ENCODE data around the gene SYK. TPM values are rescaled to one million over a fixed set of nuclear protein-coding genes. Genes with fewer than 3 reads are reported as not detected.
"Not testable (repeated sequence)": the region's sequence is repeated elsewhere in the genome, so short reads cannot be mapped to it uniquely, and the experiment has no call there.

The SYK gene
- total RNA-seq, 1 experiment from 2014 or later, result 11.8 TPM

DNA sequence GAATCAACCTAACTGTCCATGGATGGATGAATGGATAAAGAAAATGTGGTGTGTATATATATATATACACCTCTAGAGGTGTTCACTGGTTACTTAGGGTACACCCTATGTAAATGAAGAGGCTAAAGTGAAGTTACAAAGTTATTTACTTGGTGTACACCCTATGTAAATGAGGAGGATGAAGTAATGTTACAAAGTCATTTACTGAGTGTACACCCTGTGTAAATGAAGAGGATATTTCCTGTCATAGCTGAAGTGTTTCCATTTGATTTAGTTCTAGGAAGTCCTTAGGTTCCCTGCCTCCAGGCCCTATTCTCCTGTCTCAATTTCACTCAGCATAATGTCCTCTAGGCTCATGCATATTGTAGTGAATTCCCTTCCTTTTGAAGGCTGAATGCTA, 85.2 kb downstream of the SYK start:
- DNase-seq (ENCODE audit: low read depth); in situ Hi-C loops (cut with HindIII; ENCODE audit: low pct_unique_long_range_greater_than_20kb, low sequenced_read_pairs): not testable (repeated sequence)

DNA sequence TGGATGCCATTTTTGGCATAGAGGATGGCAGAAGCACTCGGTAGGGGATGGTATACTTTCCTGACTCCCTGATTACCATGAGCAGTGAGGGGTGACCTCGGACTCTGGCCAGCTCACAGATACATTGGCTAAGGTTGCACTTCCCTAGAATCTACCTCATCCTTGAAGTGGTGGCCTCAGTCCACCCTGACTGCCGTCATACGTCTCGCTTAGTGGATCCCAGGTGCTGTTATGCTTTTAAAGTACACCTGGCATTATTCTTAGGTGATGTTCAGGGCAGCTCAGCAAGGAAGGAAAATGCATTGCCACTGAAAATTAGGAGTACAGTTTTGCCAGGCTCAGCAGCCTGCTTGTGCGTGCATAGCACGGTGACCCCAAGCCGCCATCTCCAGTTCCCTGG, 87.3 kb downstream of the SYK start:
- in situ Hi-C loops (cut with HindIII; ENCODE audit: low pct_unique_long_range_greater_than_20kb, low sequenced_read_pairs), result no loop called here
- DNase-seq (ENCODE audit: low read depth), result no peak

DNA sequence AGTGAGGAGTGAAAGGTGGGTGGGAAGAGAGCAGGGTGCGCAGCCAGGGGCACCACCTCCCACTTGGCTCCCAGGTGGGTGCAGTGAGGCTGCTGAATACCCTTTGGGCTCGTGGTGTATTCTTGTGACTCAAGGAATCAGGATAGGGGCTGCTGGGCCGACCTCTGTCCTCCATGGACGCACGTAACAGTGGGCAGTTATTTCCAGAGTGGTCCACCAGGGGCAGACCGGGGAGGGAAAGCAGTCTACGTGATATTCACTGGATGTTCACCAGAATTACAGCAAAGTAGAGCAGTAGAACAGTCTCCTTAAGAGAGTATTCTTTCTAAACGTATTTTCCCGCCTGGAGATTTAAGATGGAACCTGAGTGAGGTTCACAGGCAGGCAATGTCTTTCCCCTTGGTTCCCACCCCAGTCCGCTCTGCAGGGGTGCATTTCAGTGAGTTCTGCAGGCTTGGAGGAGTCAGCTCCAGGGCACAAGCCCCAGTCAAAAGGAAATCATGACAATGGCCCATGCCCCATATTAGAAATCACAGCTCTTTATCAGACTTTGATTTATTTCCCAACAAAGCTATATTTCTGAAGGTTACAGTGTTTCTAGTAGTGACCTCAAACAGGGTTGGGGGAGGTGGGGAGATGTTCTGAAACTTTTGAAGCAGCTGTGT, 88.7 kb downstream of the SYK start:
- no peak for DNase-seq (ENCODE audit: low read depth)
- in situ Hi-C loops (cut with HindIII; ENCODE audit: low pct_unique_long_range_greater_than_20kb, low sequenced_read_pairs), result no loop called here

DNA sequence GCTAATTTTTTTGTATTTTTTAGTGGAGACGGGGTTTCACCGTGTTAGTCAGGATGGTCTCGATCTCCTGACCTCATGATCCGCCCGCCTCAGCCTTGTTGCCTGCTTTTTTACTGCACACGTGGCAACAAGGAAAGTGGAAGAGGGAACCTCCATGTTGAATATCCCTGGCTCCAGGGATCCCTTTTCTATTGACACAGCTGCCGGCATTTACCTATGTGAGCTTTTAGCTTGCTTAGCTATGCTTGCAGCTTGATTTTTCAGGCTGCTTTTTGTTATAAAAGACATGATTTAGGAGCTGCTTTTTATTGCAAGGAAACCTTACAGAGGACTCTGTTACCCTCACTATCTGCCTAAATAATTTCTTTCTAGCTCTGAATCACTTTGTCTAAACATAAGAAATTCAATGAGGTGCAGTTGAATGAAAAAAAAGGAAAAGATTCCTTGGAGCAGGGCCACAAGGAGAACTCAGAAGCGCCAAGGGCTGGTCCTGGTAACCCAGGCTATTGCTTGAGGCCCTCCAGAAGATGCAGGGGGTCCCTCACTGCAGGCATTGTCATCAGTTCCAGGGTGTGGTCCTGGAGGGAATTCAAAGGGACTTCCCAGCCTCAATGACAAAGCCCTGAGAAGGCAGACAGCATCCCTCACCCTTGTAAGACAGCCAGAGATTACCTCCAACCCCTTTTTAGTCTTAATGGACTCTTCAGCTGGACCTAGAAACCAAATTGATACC, 89.9 kb downstream of the SYK start:
- in situ Hi-C loops (cut with HindIII; ENCODE audit: low pct_unique_long_range_greater_than_20kb, low sequenced_read_pairs), result no loop called here
- DNase-seq (ENCODE audit: low read depth), result no peak

DNA sequence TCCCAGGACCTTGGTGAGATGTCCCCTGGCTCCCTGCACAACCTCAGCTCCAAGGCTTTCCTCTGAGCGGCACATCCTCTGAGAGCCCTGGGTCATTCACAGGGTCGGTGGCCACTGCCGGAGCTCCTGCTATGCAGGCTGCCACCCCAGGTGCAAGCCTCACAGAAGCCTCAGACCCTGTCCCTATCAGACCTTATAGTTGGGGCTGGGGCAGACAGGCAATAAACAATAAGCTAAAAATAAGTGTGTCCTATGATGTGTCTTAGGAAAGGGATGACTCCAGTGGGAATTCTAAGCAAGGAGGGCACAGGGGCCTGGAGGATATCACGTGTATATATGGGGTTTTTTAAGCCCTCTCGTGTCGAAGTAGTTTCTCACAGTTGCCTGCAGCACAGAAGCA, 91.3 kb downstream of the SYK start:
- no peak for DNase-seq (ENCODE audit: low read depth)
- in situ Hi-C loops (cut with HindIII; ENCODE audit: low pct_unique_long_range_greater_than_20kb, low sequenced_read_pairs), result no loop called here

DNA sequence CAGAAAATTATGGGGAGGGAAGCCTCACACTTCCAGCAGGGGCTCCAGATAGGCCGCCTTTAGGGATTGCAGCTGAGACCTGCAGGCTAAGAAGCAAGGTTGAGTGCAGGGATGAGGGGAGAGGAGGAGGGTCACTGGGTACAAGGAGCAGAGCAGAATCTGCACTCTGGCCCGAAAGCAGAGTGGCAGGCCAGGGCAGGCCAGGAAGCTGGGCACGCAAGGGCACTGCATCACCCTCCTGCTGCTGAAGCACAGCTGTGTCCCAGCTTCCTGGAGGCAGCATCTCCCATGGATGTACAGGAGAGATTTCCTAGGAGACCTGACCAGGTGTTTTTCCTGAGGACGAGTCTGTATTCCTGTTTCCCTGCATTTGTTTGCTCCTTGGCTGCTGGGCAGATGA, 92.1 kb downstream of the SYK start:
- DNase-seq (ENCODE audit: low read depth), result no peak
- in situ Hi-C loops (cut with HindIII; ENCODE audit: low pct_unique_long_range_greater_than_20kb, low sequenced_read_pairs), result no loop called here

DNA sequence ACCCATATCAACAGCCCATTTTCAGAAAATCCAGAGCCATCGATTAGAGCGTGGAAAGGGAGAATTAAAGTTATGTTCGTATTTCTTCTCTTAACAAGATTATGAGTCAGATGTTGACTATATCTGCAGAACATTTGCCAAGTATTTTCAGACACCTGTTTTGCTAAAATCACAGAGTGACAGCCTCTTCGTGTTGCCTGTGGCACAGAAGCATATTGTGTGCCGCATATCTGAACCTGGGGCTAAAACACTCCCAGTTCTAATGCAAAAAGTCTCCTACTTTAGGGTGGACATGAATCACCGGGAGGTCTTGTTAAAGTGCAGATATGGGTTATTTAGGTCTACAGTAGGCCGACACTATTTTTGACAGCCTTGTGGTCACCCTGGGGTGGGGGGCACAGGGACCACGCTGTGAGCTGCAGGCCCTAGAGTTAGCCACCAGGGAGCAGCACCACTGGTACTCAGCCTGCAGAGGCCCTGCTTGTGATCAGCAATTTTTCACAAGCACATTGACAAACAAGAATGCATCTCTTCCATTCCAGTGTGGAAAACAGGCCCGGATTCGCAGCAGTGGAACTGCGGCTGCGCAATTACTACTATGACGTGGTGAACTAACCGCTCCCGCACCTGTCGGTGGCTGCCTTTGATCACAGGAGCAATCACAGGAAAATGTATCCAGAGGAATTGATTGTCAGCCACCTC, 93.5 kb downstream of the SYK start:
- no peak for DNase-seq (ENCODE audit: low read depth)
- in situ Hi-C loops (cut with HindIII; ENCODE audit: low pct_unique_long_range_greater_than_20kb, low sequenced_read_pairs), result no loop called here

DNA sequence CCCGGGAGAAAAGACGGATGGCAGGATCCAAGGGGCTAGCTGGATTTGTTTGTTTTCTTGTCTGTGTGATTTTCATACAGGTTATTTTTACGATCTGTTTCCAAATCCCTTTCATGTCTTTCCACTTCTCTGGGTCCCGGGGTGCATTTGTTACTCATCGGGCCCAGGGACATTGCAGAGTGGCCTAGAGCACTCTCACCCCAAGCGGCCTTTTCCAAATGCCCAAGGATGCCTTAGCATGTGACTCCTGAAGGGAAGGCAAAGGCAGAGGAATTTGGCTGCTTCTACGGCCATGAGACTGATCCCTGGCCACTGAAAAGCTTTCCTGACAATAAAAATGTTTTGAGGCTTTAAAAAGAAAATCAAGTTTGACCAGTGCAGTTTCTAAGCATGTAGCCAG, 94.2 kb downstream of the SYK start:
- in situ Hi-C loops (cut with HindIII; ENCODE audit: low pct_unique_long_range_greater_than_20kb, low sequenced_read_pairs), result no loop called here
- no peak for DNase-seq (ENCODE audit: low read depth)

DNA sequence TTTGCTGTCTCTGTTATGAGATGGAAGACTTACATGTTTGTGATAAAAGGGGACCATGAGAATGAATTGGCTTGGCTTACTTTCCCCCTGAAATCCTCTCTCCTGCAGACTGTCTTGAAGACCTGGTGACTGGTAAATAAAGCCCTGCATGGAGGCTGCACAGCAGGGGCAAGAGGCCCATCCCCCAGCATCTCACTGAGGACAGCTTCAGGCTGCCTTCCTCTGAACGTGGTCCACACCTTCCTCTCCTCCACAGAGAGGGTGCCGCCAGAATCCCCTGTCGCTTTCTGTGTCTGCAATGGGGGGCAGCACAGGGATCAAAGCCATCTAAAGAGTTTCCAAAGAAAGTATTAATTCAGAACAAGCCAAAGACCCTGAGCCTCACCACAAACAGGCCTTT, 94.6 kb downstream of the SYK start:
- in situ Hi-C loops (cut with HindIII; ENCODE audit: low pct_unique_long_range_greater_than_20kb, low sequenced_read_pairs), result no loop called here

DNA sequence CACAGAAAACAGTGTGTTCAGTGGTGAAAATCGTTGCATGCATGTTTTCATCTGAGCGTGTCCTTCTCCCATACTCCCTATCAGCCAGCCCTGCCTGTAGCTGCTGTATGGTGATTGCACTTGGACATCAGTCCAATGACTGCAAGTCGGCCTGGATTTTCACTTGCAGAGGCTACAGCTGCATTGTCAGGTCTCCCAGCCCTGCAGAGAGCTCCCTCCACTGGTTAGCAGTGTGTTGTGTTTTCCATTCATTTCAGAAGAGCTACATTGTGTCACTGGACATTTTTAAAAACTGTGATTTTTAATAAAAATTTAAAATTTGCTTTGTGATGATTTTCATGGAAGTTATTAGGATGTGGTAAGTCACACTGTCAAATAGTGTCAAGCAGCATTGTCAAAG, 96.6 kb downstream of the SYK start:
- DNase-seq (ENCODE audit: low read depth), result no peak
- in situ Hi-C loops (cut with HindIII; ENCODE audit: low pct_unique_long_range_greater_than_20kb, low sequenced_read_pairs), result no loop called here

More for the DNA sequence above, 94.6 kb downstream of the SYK start:
- DNase-seq (ENCODE audit: low read depth), result no peak

DNA sequence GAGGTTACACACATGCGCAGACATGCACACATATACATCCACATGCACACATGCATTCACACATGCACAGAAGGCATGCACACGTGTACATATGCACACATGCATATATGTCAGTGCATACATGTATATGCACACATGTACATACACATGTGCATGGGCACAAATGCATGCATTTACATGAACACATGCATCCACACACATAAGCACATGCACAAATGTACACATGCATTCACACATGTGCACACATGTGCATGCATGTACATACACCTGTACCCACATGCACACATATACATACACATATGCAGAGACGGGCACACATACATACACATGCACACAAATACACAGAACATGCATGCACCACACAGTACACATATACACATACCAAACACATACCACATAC, 97.7 kb downstream of the SYK start:
- in situ Hi-C loops (cut with HindIII; ENCODE audit: low pct_unique_long_range_greater_than_20kb, low sequenced_read_pairs), result no loop called here

DNA sequence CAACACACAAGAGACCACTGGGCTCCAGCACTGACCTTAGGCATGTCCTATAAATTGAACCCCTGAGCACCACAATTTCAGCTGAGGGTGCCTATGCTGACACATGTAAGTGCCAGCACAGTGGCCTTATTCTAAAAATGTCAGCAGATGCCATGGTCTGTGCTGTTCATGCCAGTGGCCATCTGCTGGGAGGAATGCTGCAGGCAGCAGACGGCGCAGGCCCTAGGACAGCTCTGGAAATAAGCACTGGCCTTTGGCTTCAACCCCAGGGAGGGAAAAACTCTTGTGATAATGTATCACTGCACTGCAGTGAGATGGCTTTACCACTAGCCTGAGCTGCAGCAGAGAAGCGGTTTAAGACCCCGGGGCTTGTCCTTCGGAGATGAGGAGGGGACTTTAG, 98.5 kb downstream of the SYK start:
- DNase-seq (ENCODE audit: low read depth), result no peak
- in situ Hi-C loops (cut with HindIII; ENCODE audit: low pct_unique_long_range_greater_than_20kb, low sequenced_read_pairs), result no loop called here

More for the DNA sequence above, 97.7 kb downstream of the SYK start:
- DNase-seq (ENCODE audit: low read depth), result no peak

DNA sequence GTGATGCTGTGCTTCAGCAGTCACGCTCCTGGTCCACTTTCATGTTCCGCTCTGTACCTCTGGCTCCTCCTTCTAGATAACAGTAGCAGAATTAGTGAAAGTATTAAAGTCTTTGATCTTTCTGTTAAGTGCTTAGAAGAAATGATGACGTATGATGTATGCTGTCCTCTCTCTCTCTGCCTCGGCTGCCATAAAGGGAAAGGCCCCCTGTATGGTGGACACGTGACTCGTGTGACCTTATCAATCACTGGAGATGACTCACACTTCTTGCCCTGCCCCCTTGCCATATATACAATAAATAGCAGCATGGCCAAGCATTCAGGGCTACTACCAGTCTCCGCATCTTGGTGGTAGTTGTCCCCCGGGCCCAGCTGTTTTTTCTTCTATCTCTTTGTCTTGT, 100.3 kb downstream of the SYK start:
- in situ Hi-C loops (cut with HindIII; ENCODE audit: low pct_unique_long_range_greater_than_20kb, low sequenced_read_pairs), result no loop called here
- DNase-seq (ENCODE audit: low read depth), result no peak

DNA sequence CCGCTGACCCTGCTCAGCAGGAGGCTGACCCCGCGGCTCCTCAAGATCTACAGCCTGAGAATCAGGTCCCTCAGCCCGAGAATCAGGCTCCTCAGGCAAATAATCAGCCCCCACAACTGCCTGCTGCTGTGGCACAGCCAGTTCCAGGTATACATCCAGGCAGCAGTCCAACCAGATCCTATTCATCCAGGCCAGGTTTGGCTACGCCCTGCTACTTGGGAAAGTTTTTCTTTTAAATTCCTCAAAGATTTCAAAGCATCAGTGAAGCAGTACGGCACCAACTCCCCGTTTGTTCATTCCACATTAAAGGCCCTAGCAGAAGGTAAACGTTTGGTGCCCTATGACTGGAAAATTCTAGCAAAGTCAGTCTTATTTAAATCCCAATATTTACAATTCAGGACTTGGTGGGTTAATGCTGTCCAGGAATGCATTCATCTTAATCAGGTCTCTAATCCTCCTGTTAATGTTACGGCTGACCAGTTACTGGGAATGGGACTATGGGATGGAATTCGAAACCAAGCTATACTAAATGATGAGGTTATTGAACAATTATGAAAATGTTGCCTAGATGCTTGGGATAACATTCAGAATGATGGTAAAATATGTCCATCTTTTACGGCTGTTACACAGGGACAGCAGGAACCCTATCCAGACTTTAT, 102.3 kb downstream of the SYK start:
- DNase-seq (ENCODE audit: low read depth), result peak; percentile 45
- in situ Hi-C loops (cut with HindIII; ENCODE audit: low pct_unique_long_range_greater_than_20kb, low sequenced_read_pairs), result no loop called here

DNA sequence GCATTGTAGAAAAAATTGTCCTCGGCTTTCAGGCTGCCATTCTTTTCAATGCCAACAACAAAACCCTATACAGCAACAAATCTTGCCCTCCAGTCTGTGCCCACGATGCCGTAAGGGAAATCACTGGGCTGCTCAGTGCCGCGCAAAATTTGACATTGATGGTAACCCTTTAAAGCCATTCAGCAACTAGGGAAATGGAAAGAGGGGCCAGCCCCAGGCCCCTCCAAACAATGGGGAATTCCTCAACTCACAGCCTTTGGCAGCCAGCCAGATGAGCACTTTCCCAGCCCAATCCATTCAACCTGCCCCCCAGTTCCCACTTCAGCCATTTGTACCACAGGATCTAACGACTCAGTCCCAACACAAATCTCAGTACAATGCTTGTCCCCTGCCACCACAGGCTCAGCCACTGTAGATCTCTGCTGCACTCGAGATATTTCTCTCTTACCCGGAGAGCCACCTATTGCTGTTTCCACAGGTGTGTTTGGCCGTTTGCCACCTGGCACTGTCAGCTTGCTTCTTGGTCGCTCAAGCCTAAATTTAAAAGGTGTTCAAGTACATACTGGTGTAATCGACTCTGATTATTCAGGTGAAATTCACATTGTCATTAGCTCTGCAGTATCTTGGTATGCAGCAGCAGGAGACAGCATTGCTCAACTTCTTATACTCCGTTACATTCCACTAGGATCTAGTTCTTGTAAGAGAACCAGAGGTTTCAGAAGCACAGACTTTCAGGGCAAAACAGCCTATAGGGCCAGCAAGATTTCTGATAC, 103.3 kb downstream of the SYK start:
- peak; percentile 32 for DNase-seq (ENCODE audit: low read depth)
- in situ Hi-C loops (cut with HindIII; ENCODE audit: low pct_unique_long_range_greater_than_20kb, low sequenced_read_pairs), result no loop called here

DNA sequence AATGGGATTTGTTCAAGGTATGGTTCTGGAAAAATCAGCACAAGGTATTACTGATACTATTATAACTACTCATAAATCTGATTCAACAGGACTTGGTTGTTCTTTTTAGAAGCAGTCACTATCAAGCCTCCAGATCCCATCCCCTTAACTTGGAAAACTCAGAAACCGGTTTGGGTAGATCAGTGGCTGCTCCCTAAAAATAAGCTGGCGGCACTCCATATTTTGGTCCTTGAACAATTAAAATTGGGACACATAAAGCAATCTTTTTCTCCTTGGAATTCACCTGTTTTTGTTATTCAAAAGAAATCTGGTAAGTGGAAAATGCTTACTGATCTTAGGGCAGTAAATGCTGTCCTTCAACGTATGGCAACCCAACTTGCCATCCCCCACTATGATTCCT, 104.2 kb downstream of the SYK start:
- in situ Hi-C loops (cut with HindIII; ENCODE audit: low pct_unique_long_range_greater_than_20kb, low sequenced_read_pairs), result no loop called here
- no peak for DNase-seq (ENCODE audit: low read depth)

DNA sequence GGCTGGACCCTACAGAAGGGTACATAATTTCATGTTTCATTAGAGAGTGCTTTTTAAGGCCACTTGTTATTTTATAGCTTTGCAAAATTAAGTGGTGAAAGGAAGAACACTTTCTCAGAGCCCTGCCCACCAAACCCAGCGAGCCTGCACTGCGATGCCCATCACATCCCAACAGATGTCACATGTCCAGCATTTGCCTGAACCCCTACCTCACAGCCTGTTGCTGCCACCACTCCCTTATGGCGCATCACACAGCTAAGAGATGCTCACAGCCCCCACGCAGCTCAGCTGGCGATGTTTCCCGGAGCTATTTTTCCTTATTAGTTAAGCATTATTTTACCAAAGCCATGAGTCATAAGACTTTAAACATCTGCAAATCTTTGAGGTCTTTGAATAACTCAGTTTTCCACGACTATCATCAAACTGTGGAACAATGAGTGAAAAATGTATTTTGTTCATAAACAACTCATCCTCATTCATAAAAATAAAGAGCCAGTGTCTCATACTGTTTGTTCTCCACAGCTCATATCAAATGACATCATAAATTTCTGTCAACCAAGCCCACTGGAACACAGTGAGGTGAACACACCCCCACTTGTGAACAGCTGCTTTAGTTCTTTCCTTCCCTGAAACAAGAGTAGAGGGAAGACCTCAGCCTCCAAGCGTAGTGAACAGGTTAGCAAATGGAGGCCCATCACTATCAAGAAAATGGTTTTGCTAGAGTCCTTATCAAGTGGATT, 104.9 kb downstream of the SYK start:
- in situ Hi-C loops (cut with HindIII; ENCODE audit: low pct_unique_long_range_greater_than_20kb, low sequenced_read_pairs), result no loop called here
- DNase-seq (ENCODE audit: low read depth), result no peak

DNA sequence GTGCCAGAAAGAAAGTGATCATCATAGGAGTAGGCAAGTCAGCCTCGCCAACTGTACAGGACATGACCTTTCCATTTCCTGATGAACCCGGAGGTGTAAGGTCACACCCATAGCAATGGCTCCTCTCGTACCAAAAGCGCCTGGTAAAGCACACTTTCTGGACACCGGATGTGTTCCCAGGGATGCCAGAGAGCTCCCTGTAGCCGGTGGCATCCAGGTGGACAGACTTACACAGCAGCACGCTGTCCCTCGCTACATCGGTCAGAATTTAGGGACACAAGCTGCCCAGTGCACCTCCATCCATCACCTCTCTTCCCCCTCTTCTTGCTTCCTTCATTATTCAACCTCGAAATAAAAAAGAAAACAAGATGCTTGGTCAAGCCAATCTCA, 105.4 kb downstream of the SYK start:
- in situ Hi-C loops (cut with HindIII; ENCODE audit: low pct_unique_long_range_greater_than_20kb, low sequenced_read_pairs), result no loop called here
- no peak for DNase-seq (ENCODE audit: low read depth)

Data from Caki2 (cell line).